Endothelial cell of umbilical vein (primary cell): ENCODE measurements around the gene GNG10. TPM values are rescaled to one million over a fixed set of nuclear protein-coding genes. Genes with fewer than 3 reads are reported as not detected.

Experiments used
- BruUV-seq: library from RNA; stranded (reverse); fragments of 400-500 nt; replicated peaks from 2 replicates; lab custom pipeline; 2021; lab: Mats Ljungman, UMichigan
- CTCF ChIA-PET: fragments of 300-600, 350-600 bp; sonication (Branson Sonifier 250); formaldehyde crosslinking; loops from one replicate; lab custom pipeline; 2021; ENCODE audit warnings: antibody characterized with exemption, inconsistent platforms; lab: Charles Lee
- POLR2A ChIA-PET: fragments of 300-600, 350-600 bp; sonication (Branson Sonifier 250); formaldehyde crosslinking; loops from one replicate; lab custom pipeline; 2021; ENCODE audit warnings: antibody characterized with exemption, inconsistent platforms; lab: Charles Lee
- DNase-seq: peaks from one replicate; pipeline ENCODE4 v3.0.0-alpha.2; 2011; ENCODE audit warnings: low read depth, low spot score
- FAIRE-seq: peaks from 2 replicates; lab custom pipeline; 2011; peaks lifted over from hg19 to GRCh38; lab: Jason Lieb, UNC
- H2AFZ ChIP-seq: 2 replicates; pipeline ENCODE4 v1.6.0; 2012; ENCODE audit warnings: low read depth, low read length, control low read depth, inconsistent platforms
- H3K27ac ChIP-seq: 2 replicates; pipeline ENCODE4 v1.5.1; 2011; ENCODE audit warnings: low read depth, mild to moderate bottlenecking, control low read depth, low read length, moderate library complexity; ENCODE audit not compliant: insufficient read depth
- H3K27me3 ChIP-seq, 2 experiments: 2 replicates each; pipeline versions ENCODE4 v1.6.0 to v1.6.1; 2011; ENCODE audit warnings: low read length in 2 of 2, mixed read lengths in 1 of 2; ENCODE audit not compliant: control insufficient read depth in 2 of 2, insufficient read depth in 2 of 2
- H3K36me3 ChIP-seq, 2 experiments: 2 replicates in 1 of 2; 3 replicates in 1 of 2; pipeline ENCODE4 v1.5.1; 2011; ENCODE audit warnings: low read length in 2 of 2, mild to moderate bottlenecking in 1 of 2, moderate library complexity in 1 of 2; ENCODE audit not compliant: control insufficient read depth in 2 of 2, insufficient read depth in 2 of 2; ENCODE audit errors: extremely low read depth in 1 of 2
- H3K4me1 ChIP-seq: 3 replicates; pipeline ENCODE4 v1.5.1; 2011; ENCODE audit warnings: mild to moderate bottlenecking, low read length; ENCODE audit not compliant: control insufficient read depth, insufficient read depth; ENCODE audit errors: extremely low read depth
- H3K4me2 ChIP-seq: 2 replicates; pipeline ENCODE4 v1.6.1; 2011; ENCODE audit warnings: low read length, control low read depth, mixed read lengths; ENCODE audit not compliant: insufficient read depth
- H3K4me3 ChIP-seq, 3 experiments: fragments of 200-600 bp in 1 of 3; sonication (generic), shearing (Covaris generic) in 1 of 3; replicated peaks in 1 of 3; 2 replicates each; pipeline ENCODE4 v1.5.1; 2011 to 2016; ENCODE audit warnings: control low read depth in 3 of 3, low read length in 3 of 3, mild to moderate bottlenecking in 2 of 3, inconsistent platforms in 1 of 3, low read depth in 1 of 3, moderate library complexity in 1 of 3; ENCODE audit not compliant: insufficient read depth in 1 of 3
- H3K79me2 ChIP-seq: 2 replicates; pipeline ENCODE4 v1.6.0; 2012; ENCODE audit warnings: low read length, inconsistent platforms; ENCODE audit not compliant: control insufficient read depth, insufficient read depth
- H3K9ac ChIP-seq: replicated peaks from 2 replicates; pipeline ENCODE3; 2011; ENCODE audit warnings: low read length, control low read depth; ENCODE audit not compliant: insufficient read depth; ENCODE audit errors: extremely low read depth
- H3K9me1 ChIP-seq: replicated peaks from 3 replicates; pipeline ENCODE4 v1.6.0; 2011; ENCODE audit warnings: mild to moderate bottlenecking, low read length; ENCODE audit not compliant: control insufficient read depth, insufficient read depth; ENCODE audit errors: extremely low read depth
- H3K9me3 ChIP-seq: replicated peaks from 2 replicates; pipeline ENCODE4 v1.5.1; 2012; ENCODE audit warnings: low read length, inconsistent platforms; ENCODE audit not compliant: control insufficient read depth, insufficient read depth
- H4K20me1 ChIP-seq: replicated peaks from 2 replicates; pipeline ENCODE3; 2011; ENCODE audit warnings: mild to moderate bottlenecking, low read length; ENCODE audit not compliant: control insufficient read depth, insufficient read depth; ENCODE audit errors: extremely low read depth
- EZH2 ChIP-seq: IDR thresholded peaks from 2 replicates; pipeline ENCODE4 v1.6.1; 2012; ENCODE audit warnings: borderline replicate concordance, low read depth, mild to moderate bottlenecking, moderate library complexity, low read length, inconsistent platforms; ENCODE audit not compliant: severe bottlenecking
- FOS ChIP-seq: IDR thresholded peaks from 2 replicates; pipeline ENCODE4 v1.6.1; 2011; ENCODE audit warnings: mild to moderate bottlenecking, low read length, moderate library complexity, borderline replicate concordance; ENCODE audit not compliant: insufficient read depth
- GATA2 ChIP-seq: IDR thresholded peaks from 2 replicates; pipeline ENCODE4 v1.7.0; 2011; ENCODE audit warnings: low read depth, mild to moderate bottlenecking, moderate library complexity, mixed read lengths, low read length; ENCODE audit not compliant: insufficient read length, insufficient read depth
- JUN ChIP-seq: IDR thresholded peaks from 2 replicates; pipeline ENCODE4 v1.6.1; 2011; ENCODE audit warnings: borderline replicate concordance, low read depth; ENCODE audit not compliant: insufficient read length, insufficient read depth
- MAX ChIP-seq: IDR thresholded peaks from 2 replicates; pipeline ENCODE4 v1.6.1; 2011; ENCODE audit not compliant: insufficient read depth, insufficient read length
- MYC ChIP-seq: IDR thresholded peaks from one replicate; pipeline ENCODE4 v1.6.1; 2011; ENCODE audit warnings: mild to moderate bottlenecking, low read depth, low read length
- POLR2A ChIP-seq: IDR thresholded peaks from 2 replicates; pipeline ENCODE4 v1.6.1; 2012; ENCODE audit warnings: low read depth, mild to moderate bottlenecking, control low read depth, low read length
- POLR2AphosphoS5 ChIP-seq: IDR thresholded peaks from 2 replicates; pipeline ENCODE4 v1.6.1; 2012; ENCODE audit warnings: low read depth, mild to moderate bottlenecking, control low read depth, low read length, moderate library complexity; ENCODE audit not compliant: insufficient read depth
- dilution Hi-C: fragments of 300-500 bp; cut with MboI; formaldehyde crosslinking; loops from one replicate; pipeline ENCODE4 v1.15.0; 2019; ENCODE audit warnings: low sequenced_read_pairs; ENCODE audit not compliant: extremely low pct_ligation_motif_present
- intact Hi-C: fragments of 100-400 bp; cut with micrococcal nuclease; formaldehyde crosslinking; loops from one replicate; pipeline ENCODE4 v1.10.0; 2022
- polyA plus RNA-seq, 4 experiments: library from polyadenylated mRNA; depleted of rRNA in 3 of 4; stranded (reverse) in 3 of 4; unstranded in 1 of 4; fragments of >200 nt; gene quantifications; 2 replicates each; pipeline versions ENCODE4 v1.2.1 to v1.2.3, GENCODE V29; 2011 to 2012; ENCODE audit warnings: missing spikeins in 1 of 4
- total RNA-seq: library from RNA; stranded (reverse); gene quantifications from 2 replicates; pipeline ENCODE4 v1.2.3, GENCODE V29; 2021
- TF ChIP-seq, protein P1 (sequence below), 2 donors: IDR thresholded peaks; 1 replicate in 1 of 2; 2 replicates in 1 of 2; pipeline ENCODE4 v1.5.1; 2011; ENCODE audit warnings: low read length in 2 of 2, mild to moderate bottlenecking in 2 of 2, moderate library complexity in 2 of 2, control low read depth in 1 of 2, inconsistent platforms in 1 of 2, low read depth in 1 of 2; ENCODE audit not compliant: insufficient read depth in 1 of 2; ENCODE audit errors: extremely low read depth in 1 of 2

GNG10 gene
- total and polyA plus RNA-seq, 2 donors (not counting 3 experiments of a cell fraction or from before 2014, with no cell fraction given): 31.9 to 33.0 TPM

GRCh38 chr9:111645806-111646205, 15.6 kb upstream of the GNG10 start:
- TF ChIP-seq JUN: peak; percentile 19
- TF ChIP-seq, protein P1, sequence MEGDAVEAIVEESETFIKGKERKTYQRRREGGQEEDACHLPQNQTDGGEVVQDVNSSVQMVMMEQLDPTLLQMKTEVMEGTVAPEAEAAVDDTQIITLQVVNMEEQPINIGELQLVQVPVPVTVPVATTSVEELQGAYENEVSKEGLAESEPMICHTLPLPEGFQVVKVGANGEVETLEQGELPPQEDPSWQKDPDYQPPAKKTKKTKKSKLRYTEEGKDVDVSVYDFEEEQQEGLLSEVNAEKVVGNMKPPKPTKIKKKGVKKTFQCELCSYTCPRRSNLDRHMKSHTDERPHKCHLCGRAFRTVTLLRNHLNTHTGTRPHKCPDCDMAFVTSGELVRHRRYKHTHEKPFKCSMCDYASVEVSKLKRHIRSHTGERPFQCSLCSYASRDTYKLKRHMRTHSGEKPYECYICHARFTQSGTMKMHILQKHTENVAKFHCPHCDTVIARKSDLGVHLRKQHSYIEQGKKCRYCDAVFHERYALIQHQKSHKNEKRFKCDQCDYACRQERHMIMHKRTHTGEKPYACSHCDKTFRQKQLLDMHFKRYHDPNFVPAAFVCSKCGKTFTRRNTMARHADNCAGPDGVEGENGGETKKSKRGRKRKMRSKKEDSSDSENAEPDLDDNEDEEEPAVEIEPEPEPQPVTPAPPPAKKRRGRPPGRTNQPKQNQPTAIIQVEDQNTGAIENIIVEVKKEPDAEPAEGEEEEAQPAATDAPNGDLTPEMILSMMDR (IDR thresholded peaks at IDR 0.05; ENCODE audit: extremely low read depth in 1 of 2, insufficient read depth in 1 of 2, low read depth in 1 of 2, low read length in 2 of 2): no peak
- Histone ChIP-seq H2AFZ (no peak overlapping the region), H3K4me2 (peak overlapping the region; percentile 11), H3K4me1 (peaks cover 9% of the 10 kb centered on the region), H3K4me3 (no peak overlapping the region), H3K9me3 (no peaks in the 10 kb centered on the region), H3K27ac (no peak overlapping the region), H3K9ac (no peak overlapping the region), H4K20me1 (peaks cover 7% of the 10 kb centered on the region), H3K36me3 (peaks cover 4 to 8% of the 10 kb centered on the region in 2 experiments), H3K9me1 (no peaks in the 10 kb centered on the region), H3K27me3 (no peaks in the 10 kb centered on the region), H3K79me2 (peaks cover 2% of the 10 kb centered on the region)
- ChIA-PET POLR2A (interaction anchor here (1.3 kb wide), 1 partner anchor 15 kb away, joined by 5 read pairs; the partner anchor contains the start of gene DNAJC25), CTCF (interaction anchor here (1.7 kb wide), 1 partner anchor 47 kb away, joined by 7 read pairs; no protein-coding TSS in a partner anchor)
- BruUV-seq: no TSS peak
- dilution Hi-C loops (no loop called here), intact Hi-C loops (no loop called here)
- DNase-seq: peak; percentile 69
- no peak for FAIRE-seq

GRCh38 chr9:111646417-111646816, 15.0 kb upstream of the GNG10 start:
- no TSS peak for BruUV-seq
- ChIA-PET CTCF (interaction anchor here (1.7 kb wide), 1 partner anchor 48 kb away, joined by 7 read pairs; no protein-coding TSS in a partner anchor), POLR2A (interaction anchor here (0.7 kb wide), 1 partner anchor 13 kb away, joined by 4 read pairs; no protein-coding TSS in a partner anchor)
- Histone ChIP-seq H3K27ac (no peak overlapping the region), H3K4me2 (no peak overlapping the region), H2AFZ (no peak overlapping the region), H3K27me3 (no peaks in the 10 kb centered on the region), H3K9me3 (no peaks in the 10 kb centered on the region), H3K9me1 (no peaks in the 10 kb centered on the region), H3K4me1 (peaks cover 9% of the 10 kb centered on the region), H4K20me1 (peaks cover 7% of the 10 kb centered on the region), H3K9ac (no peak overlapping the region), H3K36me3 (peaks cover 4 to 8% of the 10 kb centered on the region in 2 experiments), H3K79me2 (peaks cover 2% of the 10 kb centered on the region), H3K4me3 (no peak overlapping the region)
- TF ChIP-seq MYC: no peak
- no peak for TF ChIP-seq GATA2
- TF ChIP-seq POLR2A: no peak
- TF ChIP-seq FOS: no peak
- TF ChIP-seq, protein P1 (IDR thresholded peaks at IDR 0.05; ENCODE audit: extremely low read depth in 1 of 2, insufficient read depth in 1 of 2, low read depth in 1 of 2, low read length in 2 of 2): no peak
- no peak for TF ChIP-seq EZH2
- TF ChIP-seq JUN: no peak
- no peak for TF ChIP-seq MAX
- no peak for TF ChIP-seq POLR2AphosphoS5
- intact Hi-C loops (no loop called here), dilution Hi-C loops (no loop called here)
- no peak for DNase-seq
- FAIRE-seq: no peak
